ENCODE measurements around the gene MESP2.

GRCh38 chr15:89753855-89754254 is 22.3 kb upstream of the MESP2 start:
- TF ChIP-seq CTCF (IDR thresholded peaks at IDR 0.05; ENCODE audit: poor library complexity) = no peak
- no peak for TF ChIP-seq EZH2 (IDR thresholded peaks at IDR 0.05; ENCODE audit: borderline replicate concordance)
- no peak for TF ChIP-seq EZH2phosphoT487 (IDR thresholded peaks at IDR 0.05; ENCODE audit: low read depth, severe bottlenecking, unreplicated experiment)

Measured in hepatocyte (in vitro differentiated cells).